Measurements from ENCODE around the gene HDLBP.
"Not testable (repeated sequence)": the region's sequence is repeated elsewhere in the genome, so short reads cannot be mapped to it uniquely, and the experiment has no call there.

Gene HDLBP

GRCh38 chr2:241329669-241330615, 14.5 kb upstream of the HDLBP start:
- no peak for DNase-seq

DNA sequence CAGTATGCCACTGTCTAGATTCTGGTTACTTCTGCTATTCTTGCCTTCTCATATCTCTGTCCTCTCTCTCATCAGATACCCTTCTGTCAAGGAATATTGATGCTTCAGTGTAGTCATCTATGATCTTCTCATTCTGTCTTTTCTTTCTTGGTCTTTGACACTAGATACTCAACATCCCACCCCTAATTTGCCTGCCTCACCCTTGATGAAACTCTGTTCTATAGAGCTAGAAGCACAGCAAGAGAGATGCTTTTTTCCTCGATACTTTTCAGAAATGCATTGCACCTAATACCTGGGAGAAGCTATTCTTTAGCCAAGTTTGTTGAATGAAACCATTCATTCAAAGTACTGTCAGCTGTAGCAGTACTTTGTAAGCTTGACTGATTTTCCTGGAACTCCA, 9.8 kb upstream of the HDLBP start:
- no peak for DNase-seq

DNA sequence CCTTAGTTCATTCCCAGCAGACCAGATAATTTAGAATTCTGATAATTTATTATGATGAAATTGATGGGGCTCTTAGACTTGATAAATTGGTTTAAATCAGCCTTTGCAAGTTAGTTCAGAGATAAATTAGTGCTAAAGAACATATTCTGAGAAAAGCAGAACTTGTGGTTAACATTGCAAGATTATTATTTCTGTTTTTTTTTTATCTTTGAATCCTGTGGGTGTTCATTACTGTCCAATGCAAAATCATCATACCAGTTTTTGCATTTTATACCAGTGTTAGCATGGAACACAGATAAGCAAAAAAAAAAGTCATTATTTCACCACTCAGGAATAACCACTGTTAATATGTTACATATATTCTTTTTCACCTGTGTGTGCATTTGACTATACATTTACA, 9.3 kb upstream of the HDLBP start:
- DNase-seq, result no peak

DNA sequence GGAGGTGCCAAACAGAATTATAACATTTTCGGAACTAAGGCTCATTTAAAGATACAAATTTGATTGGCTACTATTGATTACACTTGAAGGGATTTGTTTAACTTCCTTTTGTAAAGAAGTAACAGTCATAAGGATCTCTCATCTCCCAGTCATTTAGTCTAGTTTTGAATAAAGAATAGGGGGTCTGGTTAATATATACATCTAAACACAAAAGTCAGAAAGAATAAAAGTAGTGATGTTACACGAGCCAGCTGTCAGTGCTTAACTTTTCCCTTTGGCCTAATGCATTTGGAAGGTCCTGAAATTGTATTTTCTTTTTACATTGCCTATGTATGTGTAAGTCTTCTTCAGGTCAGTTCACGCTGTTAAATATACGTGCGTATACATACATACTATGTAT, 8.3 kb upstream of the HDLBP start:
- DNase-seq, result no peak

DNA sequence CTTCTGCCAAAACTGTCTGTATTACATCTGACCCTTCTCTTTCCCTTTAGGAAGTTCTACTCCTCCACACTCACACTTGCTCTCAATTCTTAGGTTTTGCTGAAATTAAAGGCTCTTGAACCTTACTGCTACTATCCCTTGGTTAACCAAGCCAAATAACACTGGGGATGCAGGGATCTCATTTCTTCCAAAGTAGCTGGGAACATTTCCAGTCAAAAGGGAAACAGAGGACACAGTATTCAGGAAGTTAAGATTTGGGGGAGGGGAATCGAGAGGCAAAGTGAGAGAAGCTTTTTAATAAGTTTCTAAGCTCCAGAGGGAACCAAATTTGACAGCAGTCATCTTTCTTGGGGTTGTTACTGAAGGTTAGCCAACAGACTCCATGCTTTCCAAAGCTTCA, 6.4 kb upstream of the HDLBP start:
- DNase-seq, result no peak

DNA sequence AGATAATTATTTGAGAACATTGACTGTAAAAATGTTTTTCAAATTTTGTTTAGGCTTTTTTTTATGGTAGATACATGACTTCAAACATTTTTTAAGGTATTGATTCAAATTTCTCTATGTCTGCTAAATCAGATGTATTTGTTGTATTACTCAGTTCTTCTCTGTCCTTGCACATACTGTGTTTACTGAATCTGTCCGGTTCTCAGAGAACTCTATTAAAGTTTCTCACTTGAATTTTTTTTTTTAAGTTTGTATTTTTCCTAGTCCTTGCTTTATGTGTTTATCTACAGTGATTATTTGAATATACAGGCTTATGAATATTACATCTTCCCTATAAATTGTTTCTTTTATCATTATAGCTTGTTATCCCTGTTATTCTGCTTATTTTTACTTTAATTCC, 5.6 kb upstream of the HDLBP start:
- no peak for DNase-seq

DNA sequence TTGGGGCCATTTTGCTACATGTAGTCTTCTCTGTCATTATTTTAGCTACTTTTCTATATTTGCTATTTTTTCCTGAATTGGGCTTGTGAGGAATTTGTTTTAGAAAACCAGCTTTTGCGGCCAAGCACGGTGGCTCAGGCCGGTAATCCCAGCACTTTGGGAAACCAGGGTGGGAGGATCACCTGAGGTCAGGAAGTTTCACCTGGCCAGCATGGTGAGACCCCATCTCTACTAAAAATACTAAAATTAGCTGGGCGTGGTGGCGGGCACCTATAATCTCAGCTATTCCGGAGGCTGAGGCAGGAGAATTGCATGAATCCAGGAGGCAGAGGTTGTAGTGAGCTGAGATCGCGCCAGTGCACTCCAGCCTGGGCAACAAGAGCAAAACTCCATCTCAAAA, 4.9 kb upstream of the HDLBP start:
- no peak for DNase-seq

- not testable (repeated sequence) for DNase-seq
Measured at GRCh38 chr2:241318830-241319229, 3.4 kb upstream of the HDLBP start.

DNA sequence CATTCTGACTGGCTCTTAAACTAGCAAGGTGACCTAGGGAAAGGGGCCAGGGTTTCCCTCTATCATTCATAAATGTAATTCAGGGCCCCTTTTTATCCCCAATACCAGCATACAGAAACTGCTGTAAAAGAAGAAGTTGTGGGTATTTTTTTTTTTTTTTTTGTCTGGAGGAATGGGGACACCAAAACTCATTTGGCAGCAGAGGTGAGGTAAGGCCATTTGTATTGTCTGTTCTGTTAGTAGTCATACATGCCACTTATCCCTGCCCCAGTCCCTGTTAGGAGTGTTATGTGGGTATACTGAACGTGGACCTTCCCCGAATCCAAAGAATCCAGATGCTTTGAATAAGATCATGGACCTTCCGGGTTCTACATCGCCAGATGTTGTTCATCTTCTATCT, 1.9 kb upstream of the HDLBP start:
- DNase-seq, result no peak

DNA sequence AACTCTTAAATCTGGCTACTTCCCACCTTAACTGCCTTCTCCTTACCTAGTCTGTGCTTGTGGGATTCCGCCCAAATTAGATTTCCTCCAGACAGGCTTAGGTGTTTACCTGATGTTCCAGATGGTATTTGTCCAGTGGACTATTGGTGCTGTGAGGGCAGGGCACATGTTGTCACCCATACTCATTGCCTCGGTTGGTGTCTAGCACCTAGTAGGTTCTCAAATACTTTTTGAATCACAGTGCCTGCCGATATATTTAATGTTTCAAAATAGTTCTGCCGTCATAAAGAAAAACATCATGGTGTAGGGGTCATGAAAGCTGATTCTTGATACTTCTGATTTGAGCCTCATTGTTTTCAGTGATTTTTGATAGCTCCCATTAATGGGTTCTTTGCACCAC, 1.4 kb upstream of the HDLBP start:
- no peak for DNase-seq

- DNase-seq, result peak; percentile 58
Measured at GRCh38 chr2:241315879-241316631, 583 bp upstream of the HDLBP start, which contains the start of gene SEPTIN2. SEPTIN2 (plus strand) TSS chr2:241315925; CDS start chr2:241324233, 8,308 bp downstream.

DNA sequence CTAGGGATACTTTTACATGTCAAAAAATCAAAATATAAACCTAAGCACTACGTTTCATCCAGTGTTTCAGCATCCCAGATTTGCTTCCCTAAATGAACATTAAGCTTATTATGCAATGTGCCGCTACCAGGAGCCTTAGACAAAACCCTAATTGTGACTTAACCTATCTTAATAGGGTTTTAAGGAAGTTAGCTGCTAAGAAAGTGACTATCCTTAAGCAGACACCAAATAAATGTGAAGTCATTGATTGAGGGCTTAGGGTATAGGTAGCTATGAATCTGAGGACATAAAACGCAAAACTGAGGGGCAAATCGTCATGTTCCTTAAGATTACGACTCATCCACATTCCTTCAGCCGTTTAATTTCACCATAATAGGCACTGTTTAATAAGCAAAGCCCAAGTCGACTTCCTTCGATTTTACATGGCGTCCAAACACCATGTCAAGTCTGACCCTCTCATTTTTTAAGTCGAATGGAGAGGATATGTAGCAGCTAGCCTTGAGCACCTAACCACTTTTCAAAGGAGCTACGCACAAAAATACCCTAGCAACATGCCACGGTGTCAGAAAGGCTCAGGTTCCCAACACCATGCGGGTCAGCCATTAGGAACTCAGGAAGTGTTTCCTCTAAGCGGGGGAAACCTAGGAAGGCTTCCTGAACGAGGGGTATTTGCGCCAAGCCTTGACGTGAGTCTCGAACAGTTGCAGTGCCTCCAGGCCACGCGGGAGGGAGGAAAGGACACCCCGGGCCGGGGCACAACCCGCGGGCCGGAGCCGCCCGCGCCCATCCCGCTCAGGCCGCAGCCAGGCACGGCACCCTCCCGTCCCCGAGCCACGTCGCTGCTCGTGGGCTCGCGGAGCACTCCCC, 1.0 kb downstream of the HDLBP start:
- no peak for DNase-seq

DNA sequence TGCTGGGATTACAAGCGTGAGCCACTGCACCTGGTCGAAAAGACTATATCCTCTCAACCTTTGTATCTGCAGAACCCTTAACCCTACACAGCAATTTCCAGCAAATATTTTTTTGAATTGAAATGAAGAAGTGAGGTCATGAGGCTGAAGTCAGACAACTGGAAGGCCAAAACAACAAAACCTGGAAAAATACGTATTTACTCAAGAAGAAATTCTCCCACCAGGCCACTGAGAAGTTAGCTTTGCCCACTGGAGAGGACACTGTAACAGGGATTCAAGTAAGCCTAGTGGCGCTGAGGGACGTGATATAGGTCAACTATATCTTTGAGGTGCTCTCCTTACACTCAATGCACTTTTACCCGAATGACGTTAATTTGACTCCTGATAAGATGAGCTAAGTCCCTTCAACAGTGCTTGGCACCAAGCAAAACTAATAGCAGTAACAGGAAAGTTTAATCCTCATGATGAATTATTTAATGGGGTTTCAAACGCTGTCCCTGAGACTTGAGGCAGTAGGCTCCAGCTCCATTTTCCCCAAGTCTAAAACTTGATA, 1.9 kb downstream of the HDLBP start:
- no peak for DNase-seq

DNA sequence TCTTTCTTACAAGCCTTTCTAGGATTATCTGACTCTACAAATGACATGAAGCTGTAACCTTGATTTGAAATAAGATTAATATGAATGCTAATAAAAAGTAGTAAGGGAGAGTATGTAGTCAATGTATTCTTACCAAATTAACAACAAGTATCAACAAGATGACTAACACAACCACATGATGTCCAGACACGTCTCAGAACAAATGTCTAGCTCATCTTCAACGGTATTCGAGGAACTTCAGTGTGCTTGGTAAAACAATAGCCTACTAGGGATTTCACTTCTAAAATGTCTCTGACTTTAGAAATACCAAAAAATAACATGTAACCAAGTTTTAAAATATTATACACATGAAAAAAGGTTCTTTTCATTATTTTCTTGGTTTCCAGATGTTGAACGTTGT, 3.4 kb downstream of the HDLBP start:
- DNase-seq, result no peak

DNA sequence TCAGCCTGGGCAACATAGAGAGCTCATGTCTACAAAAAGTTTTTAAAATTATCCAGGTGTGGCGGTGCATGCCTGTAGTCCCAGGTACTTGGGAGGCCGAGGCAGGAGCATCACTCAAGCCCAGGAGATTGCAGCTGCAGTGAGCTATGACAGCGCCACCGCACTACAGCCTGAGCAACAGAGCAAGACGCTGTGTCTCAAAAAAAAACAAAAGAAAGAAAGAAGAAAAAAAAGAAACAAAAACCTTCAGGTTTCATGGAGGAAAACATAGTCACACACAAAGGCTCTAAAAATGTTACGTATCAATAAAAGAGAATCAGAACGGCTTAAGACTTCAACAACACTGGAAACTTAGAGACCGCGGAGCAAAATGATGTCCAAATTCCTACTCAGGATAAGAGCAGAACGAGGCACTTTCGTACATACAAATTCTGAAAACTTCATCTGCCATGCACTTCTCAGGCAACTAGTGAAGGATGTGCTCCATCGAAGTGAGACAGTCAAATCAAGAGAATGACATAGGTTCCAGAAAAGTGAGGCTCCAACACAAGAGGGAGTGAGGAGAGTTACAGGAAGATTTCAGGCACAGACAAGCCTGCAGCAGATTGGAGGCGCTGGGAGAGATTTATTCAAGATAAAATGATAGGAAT, 4.4 kb downstream of the HDLBP start:
- no peak for DNase-seq

DNA sequence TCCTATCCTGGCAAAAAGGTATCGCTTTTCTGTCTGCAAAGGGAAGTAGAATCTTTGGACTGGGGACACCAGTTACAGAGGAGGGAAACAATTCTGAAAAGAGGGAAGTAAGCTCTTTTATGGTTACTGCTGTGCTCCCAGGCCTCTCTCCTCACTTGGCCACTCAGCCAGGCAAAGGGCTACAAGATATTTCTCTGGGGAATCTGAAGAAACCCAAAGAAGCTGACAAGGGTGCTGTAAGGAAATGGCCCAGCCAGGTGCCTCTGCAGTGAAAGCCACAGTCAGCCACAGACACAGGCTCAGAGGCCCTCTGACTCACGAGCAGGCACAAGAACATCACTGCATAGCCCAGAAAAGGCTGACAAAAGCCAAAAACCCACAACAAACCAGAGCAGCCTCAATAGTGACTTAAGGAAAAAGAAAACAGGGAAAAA, 5.8 kb downstream of the HDLBP start:
- peak; percentile 68 for DNase-seq

GRCh38 chr2:241308832-241309500, 6.5 kb downstream of the HDLBP start:
- no peak for DNase-seq

DNA sequence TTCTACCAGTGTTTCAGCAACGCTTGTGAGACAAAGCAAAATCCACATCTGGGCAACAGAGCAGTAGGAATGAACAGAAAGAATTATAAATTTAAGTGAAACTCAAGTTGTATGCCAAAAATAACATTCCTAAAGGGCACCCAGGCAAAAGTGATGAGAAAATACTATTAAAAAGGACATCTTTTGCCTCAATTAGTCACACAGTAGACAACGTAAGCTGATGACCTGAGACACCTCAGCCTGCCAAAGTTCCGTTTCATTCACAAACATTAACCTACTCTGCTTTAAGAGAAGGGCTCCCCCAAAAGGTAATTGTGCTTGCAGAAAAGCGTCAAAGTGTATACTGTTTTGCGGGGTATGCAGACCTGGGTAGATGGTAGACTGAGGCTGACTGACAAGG, 7.2 kb downstream of the HDLBP start:
- DNase-seq, result no peak

DNA sequence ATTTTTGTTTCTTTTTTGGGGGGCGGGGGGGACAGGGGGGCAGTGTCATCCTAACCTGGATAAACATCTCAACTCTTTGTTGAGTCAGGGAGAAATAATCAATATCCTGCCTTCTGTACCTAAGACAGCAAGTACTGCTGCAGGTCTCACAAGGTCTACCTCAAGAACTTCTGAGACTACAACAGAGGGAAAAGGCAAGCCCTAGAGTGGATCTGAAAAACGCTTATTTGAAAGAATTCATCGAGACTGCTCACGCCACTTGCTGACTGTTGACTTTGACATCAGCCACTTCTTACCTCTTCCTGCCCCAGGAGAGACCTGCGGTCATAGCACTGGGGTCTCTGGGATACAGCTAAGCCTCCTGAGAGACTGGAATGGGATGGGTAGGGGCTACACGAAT, 8.4 kb downstream of the HDLBP start:
- peak; percentile 25 for DNase-seq

DNA sequence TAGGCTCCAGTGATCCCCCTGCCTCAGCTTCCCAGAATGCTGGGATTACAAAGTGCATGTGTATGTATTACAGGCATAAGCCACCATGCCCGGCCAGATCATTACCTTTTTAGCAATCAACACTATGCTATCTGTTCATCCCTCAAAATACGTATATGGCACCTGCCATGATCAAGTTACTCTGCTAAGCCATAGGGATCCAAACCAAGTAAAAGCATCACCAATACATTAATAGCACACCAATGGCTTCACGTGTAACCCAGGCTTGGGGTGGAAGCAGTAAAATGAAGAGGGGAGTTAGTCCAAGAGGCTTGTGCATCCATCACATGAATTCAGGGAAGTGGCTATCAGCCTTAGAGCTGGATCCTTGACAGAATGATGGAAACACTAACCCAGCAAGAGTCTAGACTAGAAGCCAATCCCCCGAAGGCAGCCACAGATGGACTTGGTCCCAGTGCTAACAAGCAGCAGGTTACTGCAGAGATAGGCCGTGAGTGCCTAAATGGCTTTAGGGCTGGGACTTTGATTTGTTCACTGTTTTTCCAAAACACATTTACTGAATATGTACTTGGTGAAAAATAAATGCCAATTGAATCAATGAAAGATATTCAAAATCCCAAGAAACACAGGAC, 11.3 kb downstream of the HDLBP start:
- no peak for DNase-seq
